GM12873 (cell line): ENCODE measurements around the gene MB21D2.

Source experiments
- CTCF ChIP-seq: IDR thresholded peaks from 2 replicates; pipeline ENCODE4 v1.5.1; 2012; ENCODE audit warnings: low read depth, mild to moderate bottlenecking, moderate library complexity, low read length, control low read depth; ENCODE audit not compliant: insufficient read depth; ENCODE audit errors: missing control alignments

Gene MB21D2

GRCh38 chr3:192831111-192831644 is 86.5 kb downstream of the MB21D2 start:
- no peak for TF ChIP-seq CTCF

- no peak for TF ChIP-seq CTCF
Measured at GRCh38 chr3:192830291-192831110, 87.2 kb downstream of the MB21D2 start.

GRCh38 chr3:192827863-192828594 is 89.6 kb downstream of the MB21D2 start:
- no peak for TF ChIP-seq CTCF

GRCh38 chr3:192827208-192827607 is 90.4 kb downstream of the MB21D2 start:
- TF ChIP-seq CTCF, result no peak

- peak; percentile 1 for TF ChIP-seq CTCF
Measured at GRCh38 chr3:192826214-192827006, 91.2 kb downstream of the MB21D2 start.

- peak; percentile 28 for TF ChIP-seq CTCF
Measured at GRCh38 chr3:192825657-192826200, 91.9 kb downstream of the MB21D2 start.
